Endometrial microvascular endothelial cells (primary cell): Measurements from ENCODE around the gene PNPLA1. TPM values are rescaled to one million over a fixed set of nuclear protein-coding genes. Genes with fewer than 3 reads are reported as not detected.
"Not testable (repeated sequence)": the region's sequence is repeated elsewhere in the genome, so short reads cannot be mapped to it uniquely, and the experiment has no call there.

Experiments
- in situ Hi-C: cut with HindIII; loops from 2 replicates; pipeline ENCODE4 v1.10.0; 2017; ENCODE audit warnings: low sequenced_read_pairs, low pct_unique_long_range_greater_than_20kb; ENCODE audit errors: inconsistent ontology term
- total RNA-seq: library from RNA; depleted of rRNA; stranded (reverse); fragments of >200 nt; gene quantifications from one replicate; pipeline ENCODE4 v1.2.3, GENCODE V29; 2015; ENCODE audit errors: inconsistent ontology term

PNPLA1 gene
- total RNA-seq, 1 donor from 2014 or later, result not detected

DNA sequence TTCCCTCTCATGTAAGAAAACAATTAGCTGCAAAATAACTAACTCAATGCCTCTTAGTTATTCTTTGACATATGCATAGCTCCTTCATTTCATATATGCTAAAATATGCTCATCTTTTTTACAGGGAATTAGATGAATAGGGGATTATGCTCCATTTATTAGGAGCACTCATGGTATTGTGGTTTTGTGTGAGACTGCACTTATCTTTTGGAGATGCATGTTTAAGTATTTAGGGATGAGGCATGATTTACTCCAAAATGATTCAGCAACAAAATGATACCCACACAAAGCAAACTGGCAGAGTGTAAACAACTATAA lies 58.0 kb downstream of the PNPLA1 start:
- in situ Hi-C loops, result no loop called here

DNA sequence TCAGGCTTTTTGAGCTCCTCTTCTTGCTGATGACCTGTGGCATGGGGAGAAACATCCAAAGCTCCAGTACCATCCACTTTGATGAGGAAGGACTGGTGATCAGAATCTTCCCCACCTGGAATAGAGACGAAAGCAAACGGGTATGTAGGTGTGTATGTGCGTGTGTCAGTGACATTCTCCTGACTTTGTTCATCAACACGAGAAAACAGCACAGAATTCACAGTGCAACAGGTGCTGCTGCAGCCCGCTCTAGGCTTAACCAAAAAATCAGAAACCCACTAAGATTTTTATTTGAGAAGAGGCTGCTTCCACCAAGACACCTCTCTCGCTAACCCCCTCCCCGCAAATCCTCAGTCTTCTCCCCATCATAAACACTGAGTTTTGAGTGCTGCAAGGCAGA lies 58.7 kb downstream of the PNPLA1 start:
- in situ Hi-C loops, result no loop called here

DNA sequence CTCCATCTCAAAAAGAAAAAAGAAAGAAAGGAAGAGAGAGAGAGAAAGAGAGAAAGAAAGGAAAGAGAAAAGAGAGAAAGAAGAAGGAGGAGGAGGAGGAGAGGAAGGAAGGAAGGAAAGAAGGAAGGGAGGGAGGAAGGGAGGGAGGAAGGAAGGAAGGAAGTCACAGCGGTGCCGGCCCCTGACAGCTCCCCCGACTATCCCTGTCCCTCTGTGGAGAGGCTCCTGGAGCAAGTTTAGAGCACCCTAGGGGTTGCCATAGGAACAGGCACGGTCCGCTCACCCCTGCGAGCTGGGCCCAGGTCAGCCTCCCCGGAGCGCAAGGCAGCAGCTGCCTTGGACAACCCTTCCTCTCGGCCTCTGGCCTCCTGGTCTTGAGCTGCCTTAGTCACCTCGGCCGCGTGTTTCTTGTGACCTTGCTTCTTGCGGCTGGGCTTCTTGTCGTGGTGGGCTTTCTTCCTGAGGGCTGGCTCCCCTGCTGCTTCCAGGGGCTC lies 60.0 kb downstream of the PNPLA1 start:
- in situ Hi-C loops, result no loop called here

DNA sequence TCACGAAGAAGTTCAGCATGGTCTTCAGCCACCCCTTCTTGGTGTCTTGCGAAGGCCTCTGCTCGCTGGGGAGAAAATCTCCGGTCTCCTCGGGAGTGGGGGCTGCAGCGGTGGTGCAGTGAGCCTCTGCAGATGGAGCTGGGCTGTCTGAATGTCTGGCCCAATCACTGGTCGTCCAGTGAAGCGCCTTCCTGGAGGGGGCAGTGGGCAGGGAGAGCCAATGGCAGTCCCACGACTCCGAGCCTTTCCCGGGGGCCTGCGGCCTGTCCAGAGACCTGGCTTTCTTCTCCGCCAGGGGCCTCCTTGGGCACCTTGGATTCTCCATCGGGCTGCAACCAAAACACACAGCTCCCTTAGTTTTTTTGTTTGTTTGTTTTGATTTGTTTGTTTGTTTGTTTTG lies 60.5 kb downstream of the PNPLA1 start:
- in situ Hi-C loops, result no loop called here

DNA sequence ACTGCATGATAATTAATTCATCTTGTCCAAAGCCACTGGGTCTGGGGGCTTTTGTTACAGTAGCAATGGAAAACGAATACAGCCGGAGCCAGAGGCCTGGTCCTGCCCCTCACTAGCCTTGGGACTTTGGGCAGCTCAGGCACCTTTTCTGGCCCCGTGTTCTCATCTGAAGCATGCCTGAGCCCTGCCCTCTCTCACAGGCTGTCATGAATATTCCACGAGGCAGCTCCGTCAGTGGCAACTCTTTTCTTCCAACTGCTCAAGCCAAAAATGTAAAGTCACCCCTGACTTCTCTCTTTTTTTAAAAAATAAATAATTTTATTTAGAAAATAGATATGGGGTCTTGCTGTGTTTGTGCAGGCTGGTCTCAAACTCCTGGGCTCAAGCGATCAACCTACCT lies 61.5 kb downstream of the PNPLA1 start:
- in situ Hi-C loops, result no loop called here

DNA sequence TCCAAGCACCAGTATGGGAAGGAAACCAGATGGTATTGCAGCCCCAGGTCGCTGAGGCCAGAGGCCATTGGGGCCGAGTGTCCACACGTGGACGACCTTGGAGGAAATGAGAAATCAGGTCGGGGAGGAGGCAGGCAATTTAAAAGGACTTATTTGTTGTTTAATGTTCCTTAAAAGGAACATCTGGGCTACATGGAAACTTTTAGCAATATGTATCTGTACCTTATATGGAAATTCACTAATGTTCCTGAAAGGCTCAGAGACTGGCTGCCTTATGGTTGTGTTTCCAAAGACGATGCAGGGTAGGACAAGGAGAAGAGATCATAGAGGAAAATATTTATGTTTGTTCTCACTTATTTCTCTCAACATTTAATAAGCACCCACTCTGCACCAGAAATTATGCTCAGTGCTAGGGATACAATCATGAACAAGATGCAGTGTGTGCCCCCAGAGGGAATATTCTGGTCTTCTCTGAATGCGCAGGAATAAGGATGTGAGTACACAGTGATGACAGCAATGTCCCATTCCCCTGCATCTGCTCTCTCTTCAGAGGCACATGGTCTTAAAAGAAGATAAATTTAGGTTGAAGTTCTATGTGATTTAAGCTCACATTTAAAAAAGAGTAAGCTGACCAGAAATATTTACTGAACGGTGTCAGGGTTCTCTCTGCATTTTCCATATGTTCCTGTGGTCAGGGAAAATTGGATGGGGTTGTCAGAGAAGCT lies 63.5 kb downstream of the PNPLA1 start:
- in situ Hi-C loops, result no loop called here

DNA sequence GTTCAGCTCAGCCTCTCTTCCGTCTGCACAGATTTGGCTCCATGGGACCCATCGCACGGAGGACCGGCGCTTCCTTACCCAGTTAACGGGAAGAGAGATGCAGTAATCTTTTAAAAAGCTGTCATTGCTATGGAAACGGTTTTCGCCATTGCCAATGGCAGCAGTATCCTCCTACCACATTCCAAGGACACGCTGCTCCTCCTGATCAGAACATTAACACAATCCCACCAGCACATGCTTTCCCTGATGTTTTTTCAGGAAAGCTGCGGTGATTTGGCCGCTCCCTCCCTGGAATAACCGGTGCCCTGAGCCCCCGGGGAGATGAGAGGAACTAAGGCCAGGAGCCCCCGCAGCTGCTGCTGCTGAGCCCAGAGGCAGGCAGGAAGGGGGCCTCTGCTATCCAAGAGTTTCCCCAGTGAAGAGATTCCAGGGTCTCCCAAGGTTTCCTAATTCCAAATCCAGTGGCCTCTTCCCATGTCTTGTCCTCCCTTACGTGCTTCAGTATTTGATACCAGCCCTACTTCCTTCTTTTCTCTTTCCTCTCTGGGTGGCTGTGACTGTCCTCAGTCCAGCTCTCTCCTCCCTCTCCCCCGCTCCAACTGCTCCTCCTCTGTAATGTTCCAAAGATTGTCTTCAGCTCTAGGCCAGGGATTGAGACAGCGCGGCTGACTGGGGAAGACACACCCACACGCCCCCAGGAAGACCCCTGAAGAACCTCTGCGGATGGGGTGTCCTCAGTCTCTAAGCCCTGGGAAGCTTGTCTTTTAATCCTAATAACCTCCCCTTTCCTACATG lies 64.3 kb downstream of the PNPLA1 start:
- in situ Hi-C loops, result no loop called here

DNA sequence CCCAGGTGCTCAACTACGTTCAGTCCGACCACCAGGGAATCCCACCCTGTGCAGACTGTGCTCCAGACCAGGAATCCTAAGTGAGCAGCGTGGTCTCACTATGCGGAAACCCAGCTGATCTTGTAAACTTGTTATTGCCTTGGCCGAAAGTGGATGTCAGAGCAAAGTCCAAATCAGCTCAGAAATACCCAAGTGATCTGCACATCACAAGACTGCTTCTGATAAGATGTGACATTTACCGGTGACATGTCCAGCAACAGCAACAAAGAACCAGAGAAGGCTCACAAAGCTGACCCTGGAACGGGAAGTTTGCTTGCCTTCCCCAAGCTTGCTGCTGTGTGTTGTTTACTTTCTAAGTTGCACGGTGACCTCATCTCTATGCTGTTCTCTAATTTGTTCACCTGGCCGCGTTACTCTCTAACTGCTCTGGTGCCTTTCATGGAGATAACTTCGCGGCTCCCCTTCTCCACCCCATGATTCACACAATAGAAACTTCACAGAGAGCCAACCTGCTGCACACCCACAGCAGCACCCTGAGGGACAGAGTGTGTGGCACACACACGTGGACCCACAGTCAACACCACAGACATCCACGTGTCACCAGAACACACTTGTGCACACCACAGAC lies 65.1 kb downstream of the PNPLA1 start:
- in situ Hi-C loops, result no loop called here

DNA sequence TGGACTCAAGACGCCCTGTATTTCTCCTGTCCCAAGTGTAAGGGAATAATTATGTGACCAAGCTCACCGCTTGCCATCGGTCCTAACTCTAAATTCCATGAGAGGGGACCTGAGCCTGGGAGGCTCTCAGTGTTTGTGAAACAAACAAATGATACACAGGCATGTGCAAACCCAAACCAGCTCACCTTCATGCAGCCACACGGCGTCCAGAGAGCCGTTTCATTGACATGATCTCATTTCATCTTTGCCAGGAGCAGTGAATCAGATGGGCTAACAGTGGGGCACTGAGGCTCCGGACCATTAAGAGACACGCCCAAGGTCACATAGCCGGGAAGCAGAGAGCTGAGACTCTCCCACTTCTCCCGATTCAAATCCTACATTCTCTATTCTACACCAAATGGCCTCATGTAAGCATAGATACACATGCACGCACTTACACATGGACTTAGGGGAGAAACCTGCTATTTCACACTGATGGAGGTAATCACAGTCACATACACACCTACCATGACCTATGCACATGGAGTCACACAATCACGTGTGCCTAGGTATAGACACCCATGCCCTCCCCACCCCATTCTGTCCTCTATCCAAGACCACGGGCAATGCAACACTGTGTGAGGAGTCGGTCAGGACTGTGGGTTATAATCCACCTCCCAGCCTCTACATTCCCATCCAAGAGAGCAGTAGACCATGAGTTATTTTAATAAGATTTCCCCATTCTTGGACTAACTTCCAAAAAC lies 65.8 kb downstream of the PNPLA1 start:
- in situ Hi-C loops, result no loop called here

DNA sequence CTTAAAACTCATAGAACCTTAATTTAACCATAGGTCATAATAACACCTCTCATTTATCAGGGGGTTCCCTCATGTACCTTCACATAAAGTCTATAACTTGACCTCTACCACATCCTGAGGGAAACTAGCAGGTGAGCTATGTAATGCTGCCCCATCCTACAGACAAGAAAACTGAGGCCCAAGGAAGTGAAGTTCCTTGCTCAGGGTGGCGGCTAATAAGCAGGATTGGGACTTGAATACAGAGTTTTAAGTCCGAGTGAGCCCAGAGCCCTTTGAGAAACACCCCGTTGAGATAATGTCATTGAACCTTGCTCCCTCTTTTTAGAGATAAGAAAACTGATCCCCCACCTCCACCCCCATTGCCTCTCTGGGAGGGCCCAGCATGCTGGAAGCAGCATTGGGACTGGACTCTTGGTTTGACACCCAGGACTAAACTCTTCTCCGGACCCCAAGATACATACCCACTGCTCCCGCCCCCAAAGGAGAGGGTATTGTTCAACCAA lies 66.4 kb downstream of the PNPLA1 start:
- in situ Hi-C loops, result no loop called here

DNA sequence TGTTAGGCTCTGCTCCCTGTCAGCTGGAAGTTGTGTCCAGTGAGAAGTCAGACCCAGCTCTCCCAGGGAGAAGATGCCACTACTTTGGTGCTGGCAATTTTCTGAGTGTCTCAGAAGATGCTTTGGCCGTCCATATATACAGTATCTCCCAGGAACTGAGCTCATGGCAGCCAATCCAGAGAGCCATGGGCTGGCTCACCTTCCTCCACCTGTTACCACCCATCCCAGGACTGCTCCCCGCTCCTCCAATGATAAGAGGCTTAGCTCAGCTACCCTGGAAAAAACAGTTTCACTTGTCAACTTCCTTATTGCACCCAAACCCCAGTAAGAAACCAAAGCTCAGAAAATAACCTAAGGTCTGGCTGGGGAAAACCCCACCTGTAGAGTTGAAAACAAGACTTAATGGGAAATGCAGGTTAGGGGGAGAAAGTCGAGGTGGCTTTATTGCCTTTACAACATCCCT lies 67.0 kb downstream of the PNPLA1 start, which contains the start of gene BNIP5:
Gene BNIP5 (minus strand): TSS at position 110 of the 463 bp plus-strand sequence. CDS start 6,198 bp downstream, outside the sequence.
- in situ Hi-C loops, result no loop called here

DNA sequence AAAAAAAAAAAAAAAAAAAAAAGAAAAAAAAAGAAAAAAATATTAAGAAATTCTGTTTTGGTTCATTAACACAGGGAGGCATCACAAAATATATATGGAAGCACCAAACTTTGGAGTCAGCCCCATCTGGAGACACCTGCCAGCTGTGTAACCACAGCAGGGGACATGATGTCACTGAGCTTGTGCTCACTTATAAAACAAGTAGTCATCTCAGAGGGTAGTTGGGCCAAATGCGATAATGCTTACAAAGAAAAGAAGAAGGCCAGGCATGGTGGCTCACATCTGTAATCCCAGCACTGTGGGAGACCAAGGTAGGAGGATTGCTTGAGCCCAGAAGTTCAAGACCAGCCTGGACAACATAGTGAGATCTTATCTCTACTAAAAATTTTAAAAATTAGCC lies 68.0 kb downstream of the PNPLA1 start:
- in situ Hi-C loops, result no loop called here

DNA sequence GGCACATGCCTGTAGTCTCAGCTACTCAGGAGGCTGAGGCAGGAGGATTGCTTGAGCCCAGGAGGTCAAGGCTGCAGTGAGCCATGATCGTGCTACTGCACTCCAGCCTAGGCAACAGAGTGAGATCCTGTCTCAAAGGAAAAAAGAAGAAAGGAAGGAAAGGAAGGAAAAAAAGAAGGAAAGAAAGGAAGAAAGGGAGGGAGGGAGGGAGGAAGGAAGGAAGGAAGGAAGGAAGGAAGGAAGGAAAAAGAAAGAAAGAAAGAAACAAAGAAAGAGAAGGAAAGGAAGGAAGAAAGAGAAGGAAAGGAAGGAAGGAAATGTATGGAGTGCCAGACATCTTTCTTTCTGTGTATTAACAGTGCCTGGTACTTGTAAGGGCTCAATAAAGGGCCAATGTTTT lies 68.4 kb downstream of the PNPLA1 start:
- in situ Hi-C loops, result not testable (repeated sequence)

DNA sequence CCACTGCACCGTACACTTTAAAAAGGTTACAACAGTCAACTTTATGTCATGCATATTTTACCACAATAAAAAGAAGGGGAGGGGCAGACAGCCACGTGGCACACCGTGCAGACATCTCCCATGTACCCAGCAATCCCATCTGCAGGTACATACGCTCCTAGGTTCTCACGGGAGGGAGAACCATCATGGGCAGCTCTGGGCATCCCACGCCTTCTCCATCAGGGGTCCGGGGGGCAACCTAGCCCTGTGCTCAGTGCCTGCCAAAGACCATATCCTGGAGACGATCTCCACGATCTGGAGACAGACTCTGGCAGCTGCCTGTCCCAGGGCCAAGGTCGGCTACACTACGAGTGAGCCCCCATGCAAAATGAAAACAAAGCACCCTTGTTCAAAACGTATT lies 69.3 kb downstream of the PNPLA1 start:
- in situ Hi-C loops, result no loop called here

DNA sequence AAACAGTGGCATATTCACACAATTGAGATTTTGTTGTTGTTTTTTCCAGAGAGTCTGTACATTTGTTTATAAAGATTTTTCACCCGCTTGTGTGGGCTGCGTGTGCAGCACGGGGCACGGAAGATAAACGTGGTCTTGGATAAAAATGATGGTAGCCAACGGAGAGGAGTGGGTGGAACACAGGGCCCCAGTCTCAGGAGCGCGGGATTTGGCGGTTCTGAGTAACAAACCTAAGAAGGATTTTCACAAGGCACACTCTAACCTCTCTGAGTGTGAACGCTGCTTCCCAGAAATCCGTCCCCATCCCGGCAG lies 70.4 kb downstream of the PNPLA1 start:
- in situ Hi-C loops, result no loop called here

DNA sequence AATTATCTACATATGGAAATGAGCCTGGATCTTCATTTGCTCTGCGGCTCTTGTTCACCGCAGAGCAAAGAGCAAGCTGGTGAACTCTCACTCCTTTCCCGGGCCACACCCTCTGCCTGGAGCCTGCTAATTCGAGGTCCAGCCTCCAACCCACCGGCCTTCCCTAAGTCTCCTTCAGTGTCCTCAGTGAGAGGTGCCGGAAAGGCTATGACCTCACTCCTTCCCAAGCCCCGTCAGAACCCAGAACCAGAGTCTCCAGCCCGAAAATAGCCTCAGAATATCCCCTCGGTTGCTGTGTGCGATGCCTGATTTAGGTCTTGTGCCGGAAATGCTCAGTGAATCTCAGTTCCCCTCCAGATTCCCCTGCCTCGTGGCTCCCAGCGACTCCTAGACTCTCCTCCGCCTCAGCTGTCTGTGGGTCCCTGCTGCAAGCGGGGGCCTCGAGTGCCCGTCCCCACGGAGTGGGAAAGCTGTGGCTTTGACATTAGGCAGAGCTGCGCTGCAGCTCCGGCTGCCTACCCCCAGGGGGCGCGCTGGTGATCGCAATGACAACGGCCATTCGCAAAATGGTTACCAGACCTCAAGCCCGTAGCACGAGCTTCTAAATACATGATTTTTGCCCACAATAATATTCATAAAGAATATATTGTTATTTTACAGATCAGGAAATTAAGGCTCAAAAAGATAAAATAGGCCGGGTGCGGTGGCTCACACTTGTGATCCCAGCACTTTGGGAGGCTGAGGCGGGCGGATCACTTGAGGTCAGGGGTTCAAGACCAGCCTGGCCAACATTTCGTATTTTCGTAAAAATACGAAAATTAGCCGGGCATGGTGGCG lies 71.0 kb downstream of the PNPLA1 start:
- in situ Hi-C loops, result no loop called here

DNA sequence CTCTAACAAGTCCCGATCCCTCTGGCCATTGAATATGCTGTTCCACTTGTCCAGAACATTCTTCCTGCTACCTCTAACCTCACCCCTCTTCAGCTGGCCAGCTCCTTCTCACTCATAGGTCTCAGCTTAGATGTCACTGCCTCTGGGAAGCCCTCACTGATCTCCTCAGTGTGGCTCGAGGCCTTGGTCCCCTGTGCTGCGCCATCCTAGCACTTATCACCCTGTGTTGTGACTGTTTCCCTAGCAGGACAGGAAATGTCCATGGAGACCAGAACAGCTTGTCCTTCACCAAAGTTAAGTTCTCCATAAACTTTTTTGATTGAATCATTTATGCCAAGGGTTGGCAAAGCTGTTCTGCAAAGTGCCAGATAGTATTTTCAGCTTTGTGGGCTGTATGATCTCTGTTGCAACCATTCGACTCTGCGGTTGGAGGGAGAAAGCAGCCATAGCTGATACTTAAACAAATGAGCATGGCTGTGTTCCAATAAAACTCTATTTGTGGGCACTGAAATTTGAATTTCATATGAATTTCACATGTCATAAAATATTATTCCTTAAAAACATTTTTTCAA lies 73.3 kb downstream of the PNPLA1 start:
- in situ Hi-C loops, result no loop called here
